AG10803 (cell line): ENCODE data around the gene SRMS.

Source experiments
- DNase-seq: peaks from one replicate; pipeline ENCODE4 v3.0.0; 2010; ENCODE audit warnings: low read depth
- H3K4me3 ChIP-seq: 2 replicates; pipeline ENCODE4 v1.5.1; 2011; ENCODE audit warnings: mild to moderate bottlenecking, low read length, control low read depth
- CTCF ChIP-seq: conservative IDR thresholded peaks from 2 replicates; pipeline ENCODE4 v1.5.1; 2011; ENCODE audit warnings: mild to moderate bottlenecking, low read length, control low read depth, inconsistent platforms

The SRMS gene

GRCh38 chr20:63591147-63591533 is 43.6 kb upstream of the SRMS start:
- no peak for DNase-seq
- no peak for TF ChIP-seq CTCF
- H3K4me3 ChIP-seq: no peak overlapping the region

- H3K4me3 ChIP-seq: no peak overlapping the region
- DNase-seq: no peak
- no peak for TF ChIP-seq CTCF
These were observed 42.9 kb upstream of the SRMS start for GRCh38 chr20:63590218-63591146.

- no peak overlapping the region for H3K4me3 ChIP-seq
- no peak for DNase-seq
- TF ChIP-seq CTCF: no peak
These were observed 42.0 kb upstream of the SRMS start for GRCh38 chr20:63589261-63590217.

DNA sequence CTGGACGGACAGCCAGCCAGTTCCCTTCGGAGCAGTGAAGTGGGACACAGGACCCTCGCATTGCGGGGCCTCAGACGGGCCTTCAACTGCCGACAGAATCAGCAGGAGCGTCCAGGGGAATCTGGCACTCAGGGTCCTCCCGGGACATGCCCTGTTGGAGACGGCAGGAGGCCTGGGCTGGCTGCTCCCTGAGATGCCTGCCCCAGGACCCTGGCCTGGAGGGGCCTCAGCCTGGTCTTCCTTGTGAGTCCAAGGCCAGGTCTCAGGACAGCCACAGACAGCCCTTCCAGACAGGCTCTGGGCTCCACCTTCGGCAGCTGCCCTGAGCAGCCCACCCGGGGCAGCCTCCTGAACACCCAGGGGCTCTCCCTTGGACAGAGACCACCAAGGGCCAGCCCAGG is 41.1 kb upstream of the SRMS start:
- TF ChIP-seq CTCF: no peak
- H3K4me3 ChIP-seq: no peak overlapping the region
- no peak for DNase-seq

- DNase-seq: no peak
- no peak for TF ChIP-seq CTCF
- no peak overlapping the region for H3K4me3 ChIP-seq
These were observed 40.4 kb upstream of the SRMS start for GRCh38 chr20:63587776-63588591.

DNA sequence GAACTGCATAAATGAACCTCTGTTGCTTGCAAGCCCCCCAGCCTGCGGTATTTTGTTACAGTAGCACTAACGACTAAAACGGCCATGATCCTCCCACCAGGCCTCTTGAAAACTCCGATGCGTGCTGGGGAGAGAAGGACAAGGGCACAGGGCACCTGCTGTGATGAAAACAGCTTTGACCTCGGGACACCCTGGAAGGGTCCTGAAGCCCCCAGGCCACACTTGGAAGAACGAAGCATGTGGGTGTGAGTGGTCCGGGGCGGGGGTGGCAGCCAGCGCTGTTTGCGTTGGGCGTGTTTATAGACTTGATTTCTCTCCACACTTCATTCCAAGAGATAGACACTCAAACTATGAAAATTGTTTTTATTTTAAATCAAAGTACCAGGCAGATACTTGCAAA is 39.7 kb upstream of the SRMS start:
- no peak for DNase-seq
- no peak for TF ChIP-seq CTCF

More for the DNA sequence above, 39.7 kb upstream of the SRMS start:
- no peak overlapping the region for H3K4me3 ChIP-seq
